NCI-H510A treated with DMSO at 0.1 percent for 48 hours (cell line): ENCODE measurements around the gene TRIM62.
"Not testable (repeated sequence)": the region's sequence is repeated elsewhere in the genome, so short reads cannot be mapped to it uniquely, and the experiment has no call there.

Source experiments
- DNase-seq: peaks from one replicate; lab custom pipeline; 2025; lab: John Stamatoyannopoulos, UW

The TRIM62 gene

GRCh38 chr1:33158366-33158765, 23.5 kb downstream of the TRIM62 start:
- DNase-seq: no peak

- no peak for DNase-seq
Observed at GRCh38 chr1:33157131-33157530, 24.7 kb downstream of the TRIM62 start.

- no peak for DNase-seq
Observed at GRCh38 chr1:33155877-33156538, 25.8 kb downstream of the TRIM62 start.

- DNase-seq: no peak
Observed at GRCh38 chr1:33153650-33154049, 28.2 kb downstream of the TRIM62 start.

- DNase-seq: no peak
Observed at GRCh38 chr1:33152685-33153432, 29.0 kb downstream of the TRIM62 start.

- no peak for DNase-seq
Observed at GRCh38 chr1:33151116-33151515, 30.7 kb downstream of the TRIM62 start.

GRCh38 chr1:33150522-33150921, 31.3 kb downstream of the TRIM62 start:
- no peak for DNase-seq

- peak; percentile 53 for DNase-seq
Observed at GRCh38 chr1:33149453-33150190, 32.2 kb downstream of the TRIM62 start.

- DNase-seq: no peak
Observed at GRCh38 chr1:33148615-33149014, 33.2 kb downstream of the TRIM62 start.

- no peak for DNase-seq
Observed at GRCh38 chr1:33147997-33148314, 33.9 kb downstream of the TRIM62 start.

- no peak for DNase-seq
Observed at GRCh38 chr1:33147275-33147996, 34.4 kb downstream of the TRIM62 start.

GRCh38 chr1:33146003-33146402, 35.8 kb downstream of the TRIM62 start:
- no peak for DNase-seq

GRCh38 chr1:33143698-33144097, 38.1 kb downstream of the TRIM62 start:
- no peak for DNase-seq

- DNase-seq: no peak
Observed at GRCh38 chr1:33143176-33143575, 38.7 kb downstream of the TRIM62 start.

GRCh38 chr1:33142483-33143064, 39.3 kb downstream of the TRIM62 start:
- no peak for DNase-seq

- no peak for DNase-seq
Observed at GRCh38 chr1:33141781-33142180, 40.1 kb downstream of the TRIM62 start.

- DNase-seq: no peak
Observed at GRCh38 chr1:33141216-33141615, 40.6 kb downstream of the TRIM62 start.

GRCh38 chr1:33140153-33141149, 41.4 kb downstream of the TRIM62 start:
- no peak for DNase-seq

GRCh38 chr1:33137800-33138199, 44.0 kb downstream of the TRIM62 start:
- DNase-seq: no peak

- DNase-seq: not testable (repeated sequence)
Observed at GRCh38 chr1:33136041-33136440, 45.8 kb downstream of the TRIM62 start.
